Right lobe of liver (tissue), 6 donors: ENCODE data around the gene ALKBH8. TPM values are rescaled to one million over a fixed set of nuclear protein-coding genes. Genes with fewer than 3 reads are reported as not detected.
A peak's percentile ranks its signal among the peaks of the same experiment; 100 is the strongest.
"Not testable (repeated sequence)": the region's sequence is repeated elsewhere in the genome, so short reads cannot be mapped to it uniquely, and the experiment has no call there.

Experiments
- ATAC-seq, 4 donors: fragments of 200-7000 bp; cut with Tn5 transposase; one replicate each; pipeline ENCODE4 v1.9.1; 2020; ENCODE audit warnings: mild to moderate bottlenecking in 4 of 4, moderate library complexity in 4 of 4
- DNase-seq, 3 donors: peaks; one replicate each; pipeline ENCODE4 v3.0.0-alpha.2; 2020
- H3K27ac ChIP-seq, 3 donors: fragments of 200-600 bp; one replicate each; pipeline ENCODE4 v1.8.0; 2022
- H3K27me3 ChIP-seq, 2 donors: fragments of 200-600 bp; one replicate each; pipeline ENCODE4 v1.8.0; 2022
- H3K36me3 ChIP-seq, 4 donors: fragments of 200-600 bp; sonication (generic) in 1 of 4; one replicate each; pipeline versions ENCODE4 v1.5.1 to v1.8.0; 2017 to 2022; ENCODE audit warnings: control low read depth in 1 of 4
- H3K4me1 ChIP-seq, 4 donors: fragments of 200-600 bp; sonication (generic) in 1 of 4; one replicate each; pipeline versions ENCODE4 v1.5.1 to v1.8.0; 2017 to 2022; ENCODE audit warnings: control low read depth in 1 of 4
- H3K4me3 ChIP-seq, 3 donors: fragments of 200-600 bp; one replicate each; pipeline ENCODE4 v1.8.0; 2022
- H3K9me3 ChIP-seq, 4 donors: fragments of 200-600 bp; sonication (generic) in 1 of 4; one replicate each; pipeline versions ENCODE4 v1.5.1 to v1.8.0; 2017 to 2022; ENCODE audit warnings: control low read depth in 1 of 4
- POLR2A ChIP-seq: fragments of 450-650 bp; IDR thresholded peaks from one replicate; pipeline ENCODE4 v1.6.1; 2017; ENCODE audit warnings: antibody characterized with exemption, mild to moderate bottlenecking
- WGBS: methylation state at CpG from one replicate; pipeline ENCODE4 v1.1.6; 2018; ENCODE audit warnings: low coverage, low lambda C conversion rate; ENCODE audit not compliant: insufficient coverage; ENCODE audit errors: missing lambda C conversion rate; 5-methylcytosine and 5-hydroxymethylcytosine counted together
- intact Hi-C, 2 donors: fragments of 100-400 bp; cut with DNase I; formaldehyde crosslinking; loops; one replicate each; pipeline versions ENCODE4 v1.11.2 to v1.14.1; 2022
- total RNA-seq, 6 experiments: library from RNA; depleted of rRNA in 2 of 6; stranded (reverse); fragments of >200 nt in 2 of 6; fragmentation: NEBNext Ultra II Directional in 3 of 6; extraction: Animal tissue kit (Norgen Biotek cat#: 25700) in 3 of 6; gene quantifications; one replicate each; pipeline versions ENCODE4 v1.1.0 to v1.2.4, GENCODE V29; 2016 to 2023
- TF ChIP-seq, protein P1 (sequence below), 4 donors: fragments of 200-600 bp in 3 of 4; fragments of 450-650 bp in 1 of 4; IDR thresholded peaks; one replicate each; pipeline versions ENCODE4 v1.5.1 to v1.8.0; 2016 to 2022; ENCODE audit warnings: antibody characterized with exemption in 4 of 4, mild to moderate bottlenecking in 2 of 4
- donor health status: DM: no; HTN: yes; CAD: no.
- donor health status: DM: no; HTN: no; CAD: no.
- donor health status: DM: no; HTN: no; CAD: no.
- donor health status: DM: no; HTN: yes; CAD: no.
- donor health status: DM: no; HTN: yes; CAD: no.

The ALKBH8 gene
- total RNA-seq, 6 experiments from 2014 or later = 2.5 to 4.3 (median 3.1) TPM

GRCh38 chr11:107577346-107577711 lies 11.8 kb upstream of the ALKBH8 start:
- no peaks in the 10 kb centered on the region for H3K9me3 ChIP-seq
- no peak for DNase-seq
- no peak for ATAC-seq
- no peak for TF ChIP-seq POLR2A
- TF ChIP-seq, protein P1, sequence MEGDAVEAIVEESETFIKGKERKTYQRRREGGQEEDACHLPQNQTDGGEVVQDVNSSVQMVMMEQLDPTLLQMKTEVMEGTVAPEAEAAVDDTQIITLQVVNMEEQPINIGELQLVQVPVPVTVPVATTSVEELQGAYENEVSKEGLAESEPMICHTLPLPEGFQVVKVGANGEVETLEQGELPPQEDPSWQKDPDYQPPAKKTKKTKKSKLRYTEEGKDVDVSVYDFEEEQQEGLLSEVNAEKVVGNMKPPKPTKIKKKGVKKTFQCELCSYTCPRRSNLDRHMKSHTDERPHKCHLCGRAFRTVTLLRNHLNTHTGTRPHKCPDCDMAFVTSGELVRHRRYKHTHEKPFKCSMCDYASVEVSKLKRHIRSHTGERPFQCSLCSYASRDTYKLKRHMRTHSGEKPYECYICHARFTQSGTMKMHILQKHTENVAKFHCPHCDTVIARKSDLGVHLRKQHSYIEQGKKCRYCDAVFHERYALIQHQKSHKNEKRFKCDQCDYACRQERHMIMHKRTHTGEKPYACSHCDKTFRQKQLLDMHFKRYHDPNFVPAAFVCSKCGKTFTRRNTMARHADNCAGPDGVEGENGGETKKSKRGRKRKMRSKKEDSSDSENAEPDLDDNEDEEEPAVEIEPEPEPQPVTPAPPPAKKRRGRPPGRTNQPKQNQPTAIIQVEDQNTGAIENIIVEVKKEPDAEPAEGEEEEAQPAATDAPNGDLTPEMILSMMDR (IDR thresholded peaks at IDR 0.05) = no peak
- H3K27me3 ChIP-seq = no peaks in the 10 kb centered on the region
- 45% methylated on average over 6 of the region's 6 CpGs for WGBS
- H3K27ac ChIP-seq = no peak overlapping the region
- H3K4me3 ChIP-seq = no peak overlapping the region
- no peaks in the 10 kb centered on the region for H3K4me1 ChIP-seq
- intact Hi-C loops = loop anchor here in 1 of 2 donors (10.0 kb wide), 1 partner anchor 117 kb away; no protein-coding TSS in a partner anchor
- H3K36me3 ChIP-seq = no peaks in the 10 kb centered on the region

- not testable (repeated sequence) for H3K36me3 ChIP-seq
Measured at GRCh38 chr11:107576497-107577345, 11.2 kb upstream of the ALKBH8 start.

GRCh38 chr11:107573438-107573837 lies 7.9 kb upstream of the ALKBH8 start:
- TF ChIP-seq POLR2A = no peak
- WGBS = 38% methylated on average over 1 of the region's 1 CpG
- H3K4me1 ChIP-seq = no peaks in the 10 kb centered on the region
- no peaks in the 10 kb centered on the region for H3K27me3 ChIP-seq
- ATAC-seq (no peak), DNase-seq (no peak)
- H3K4me3 ChIP-seq = no peak overlapping the region
- no peaks in the 10 kb centered on the region for H3K36me3 ChIP-seq
- H3K27ac ChIP-seq = no peak overlapping the region
- H3K9me3 ChIP-seq = no peaks in the 10 kb centered on the region
- intact Hi-C loops = loop anchor here in 1 of 2 donors (10.0 kb wide), 1 partner anchor 121 kb away; no protein-coding TSS in a partner anchor

More at GRCh38 chr11:107576497-107577345, 11.2 kb upstream of the ALKBH8 start:
- TF ChIP-seq, protein P1 (IDR thresholded peaks at IDR 0.05) = peak; percentile 64 to 81 (median 72)
- H3K27ac ChIP-seq, H3K4me1 ChIP-seq, H3K9me3 ChIP-seq, H3K4me3 ChIP-seq, H3K27me3 ChIP-seq: not testable (repeated sequence)
- intact Hi-C loops = loop anchor here in 1 of 2 donors (10.0 kb wide), 1 partner anchor 118 kb away; no protein-coding TSS in a partner anchor
- 8% methylated on average over 2 of the region's 2 CpGs for WGBS
- peak; percentile 75 to 81 (median 76) for ATAC-seq
- DNase-seq = peak in 2 of 3 donors; percentile 44 to 56

- no peak for ATAC-seq
- no peaks in the 10 kb centered on the region for H3K27me3 ChIP-seq
- H3K27ac ChIP-seq = no peak overlapping the region
- H3K4me1 ChIP-seq = peaks cover 0 to under 1% (median 0%) of the 10 kb centered on the region in 4 donors
- TF ChIP-seq, protein P1 (IDR thresholded peaks at IDR 0.05) = no peak
- TF ChIP-seq POLR2A = no peak
- WGBS = 78% methylated on average over 1 of the region's 12 CpGs
- H3K4me3 ChIP-seq = no peak overlapping the region
- intact Hi-C loops = loop anchor here in 1 of 2 donors (10.0 kb wide), 1 partner anchor 125 kb away; no protein-coding TSS in a partner anchor
- no peak for DNase-seq
- H3K9me3 ChIP-seq = no peaks in the 10 kb centered on the region
- no peaks in the 10 kb centered on the region for H3K36me3 ChIP-seq
Measured at GRCh38 chr11:107570015-107570414, 4.5 kb upstream of the ALKBH8 start.

GRCh38 chr11:107567739-107568335 lies 2.3 kb upstream of the ALKBH8 start:
- no peaks in the 10 kb centered on the region for H3K36me3 ChIP-seq
- no peaks in the 10 kb centered on the region for H3K9me3 ChIP-seq
- H3K4me1 ChIP-seq = peaks cover 0 to 14% (median 5%) of the 10 kb centered on the region in 4 donors
- H3K27me3 ChIP-seq = no peaks in the 10 kb centered on the region
- no peak for TF ChIP-seq POLR2A
- TF ChIP-seq, protein P1 (IDR thresholded peaks at IDR 0.05) = no peak
- intact Hi-C loops = no loop called here
- WGBS = 55% methylated on average over 5 of the region's 5 CpGs
- DNase-seq (no peak), ATAC-seq (no peak)
- H3K27ac ChIP-seq = no peak overlapping the region
- H3K4me3 ChIP-seq = no peak overlapping the region
